Measurements from ENCODE around the gene NLRX1.
"Not testable (repeated sequence)": the region's sequence is repeated elsewhere in the genome, so short reads cannot be mapped to it uniquely, and the experiment has no call there.

The NLRX1 gene

GRCh38 chr11:119166368-119167076 lies 2.0 kb upstream of the NLRX1 start:
- no peak overlapping the region for H4K8ac ChIP-seq (ENCODE audit: low read depth, low read length)
- H3K9ac ChIP-seq (ENCODE audit: low read length) = no peak overlapping the region
- no peak overlapping the region for H4K5ac ChIP-seq (ENCODE audit: low read length)
- no peak overlapping the region for H3K18ac ChIP-seq (ENCODE audit: low read length)
- H2BK120ac ChIP-seq (ENCODE audit: low read depth, low read length) = no peak overlapping the region
- no peaks in the 10 kb centered on the region for H3K4me1 ChIP-seq (ENCODE audit: control insufficient read depth, low read depth, low read length)
- H2BK15ac ChIP-seq (replicated peaks; ENCODE audit: low read depth) = no peak overlapping the region
- no peaks in the 10 kb centered on the region for H3K27me3 ChIP-seq (ENCODE audit: insufficient read depth, low read length, poor library complexity)
- DNase-seq = no peak
- H3K56ac ChIP-seq (ENCODE audit: low read length) = no peak overlapping the region
- no peak overlapping the region for H3K4me2 ChIP-seq (ENCODE audit: low read length)
- no peaks in the 10 kb centered on the region for H3K36me3 ChIP-seq (ENCODE audit: control insufficient read depth, insufficient read depth, low read length)
- no peaks in the 10 kb centered on the region for H3K79me2 ChIP-seq (ENCODE audit: control insufficient read depth, insufficient read depth, low read length)
- no CpG with 5 or more reads among the region's 8 CpGs for WGBS (ENCODE audit: extremely low coverage, insufficient coverage, low lambda C conversion rate)
- no peaks in the 10 kb centered on the region for H3K79me1 ChIP-seq (ENCODE audit: low read length)
- H3K4me3 ChIP-seq (ENCODE audit: low read length) = no peak overlapping the region
- H2AK5ac ChIP-seq (ENCODE audit: low read length) = no peak overlapping the region
- H3K23ac ChIP-seq (ENCODE audit: low read length) = no peak overlapping the region
- no peak overlapping the region for H3K27ac ChIP-seq (ENCODE audit: low read depth, low read length)
- H3K4ac ChIP-seq (ENCODE audit: low read depth, low read length) = no peak overlapping the region
- no peak overlapping the region for H2BK5ac ChIP-seq (ENCODE audit: low read length)

GRCh38 chr11:119167077-119167458 lies 1.5 kb upstream of the NLRX1 start:
- H3K27me3 ChIP-seq (ENCODE audit: insufficient read depth, low read length, poor library complexity); H3K4me2 ChIP-seq (ENCODE audit: low read length); H3K4ac ChIP-seq (ENCODE audit: low read depth, low read length); H2BK5ac ChIP-seq (ENCODE audit: low read length); H3K4me3 ChIP-seq (ENCODE audit: low read length); H3K18ac ChIP-seq (ENCODE audit: low read length); H3K23ac ChIP-seq (ENCODE audit: low read length); H4K5ac ChIP-seq (ENCODE audit: low read length); H2BK120ac ChIP-seq (ENCODE audit: low read depth, low read length); H3K79me1 ChIP-seq (ENCODE audit: low read length); H3K9ac ChIP-seq (ENCODE audit: low read length); H4K8ac ChIP-seq (ENCODE audit: low read depth, low read length); H2AK5ac ChIP-seq (ENCODE audit: low read length); H3K56ac ChIP-seq (ENCODE audit: low read length); H3K79me2 ChIP-seq (ENCODE audit: control insufficient read depth, insufficient read depth, low read length); DNase-seq; H2BK15ac ChIP-seq (replicated peaks; ENCODE audit: low read depth); H3K27ac ChIP-seq (ENCODE audit: low read depth, low read length); H3K36me3 ChIP-seq (ENCODE audit: control insufficient read depth, insufficient read depth, low read length); H3K4me1 ChIP-seq (ENCODE audit: control insufficient read depth, low read depth, low read length): not testable (repeated sequence)
- no CpG with 5 or more reads among the region's 10 CpGs for WGBS (ENCODE audit: extremely low coverage, insufficient coverage, low lambda C conversion rate)

DNA sequence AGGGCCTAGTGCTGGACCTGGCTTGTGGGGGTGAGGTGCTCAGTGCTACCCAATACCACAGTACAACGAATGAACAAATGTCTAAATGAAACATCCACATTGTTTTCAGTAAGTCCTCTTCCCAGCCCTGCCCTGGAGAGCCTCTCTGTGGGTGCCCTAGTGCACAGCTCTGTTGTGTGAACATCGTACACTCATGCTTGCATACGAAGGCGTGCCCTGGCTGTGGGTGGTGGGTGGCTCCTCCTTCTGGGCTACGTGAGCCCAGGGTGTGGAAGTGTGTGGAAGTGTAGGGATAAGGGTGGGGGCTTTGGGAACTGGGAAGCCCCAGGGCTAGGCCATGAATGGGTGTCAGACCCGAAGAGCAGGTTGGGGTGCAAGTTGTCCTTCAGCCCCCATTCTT lies 592 bp upstream of the NLRX1 start:
- no peak overlapping the region for H2BK15ac ChIP-seq (replicated peaks; ENCODE audit: low read depth)
- no peak overlapping the region for H3K27ac ChIP-seq (ENCODE audit: low read depth, low read length)
- no peak overlapping the region for H2BK5ac ChIP-seq (ENCODE audit: low read length)
- H4K5ac ChIP-seq (ENCODE audit: low read length) = no peak overlapping the region
- no peak overlapping the region for H3K9ac ChIP-seq (ENCODE audit: low read length)
- H3K18ac ChIP-seq (ENCODE audit: low read length) = no peak overlapping the region
- no peaks in the 10 kb centered on the region for H3K79me2 ChIP-seq (ENCODE audit: control insufficient read depth, insufficient read depth, low read length)
- H3K27me3 ChIP-seq (ENCODE audit: insufficient read depth, low read length, poor library complexity) = no peaks in the 10 kb centered on the region
- no peak overlapping the region for H3K4me3 ChIP-seq (ENCODE audit: low read length)
- no peaks in the 10 kb centered on the region for H3K4me1 ChIP-seq (ENCODE audit: control insufficient read depth, low read depth, low read length)
- H3K23ac ChIP-seq (ENCODE audit: low read length) = no peak overlapping the region
- no peaks in the 10 kb centered on the region for H3K79me1 ChIP-seq (ENCODE audit: low read length)
- H2BK120ac ChIP-seq (ENCODE audit: low read depth, low read length) = no peak overlapping the region
- no CpG with 5 or more reads among the region's 6 CpGs for WGBS (ENCODE audit: extremely low coverage, insufficient coverage, low lambda C conversion rate)
- no peak overlapping the region for H3K4me2 ChIP-seq (ENCODE audit: low read length)
- no peak overlapping the region for H2AK5ac ChIP-seq (ENCODE audit: low read length)
- no peak overlapping the region for H4K8ac ChIP-seq (ENCODE audit: low read depth, low read length)
- no peak for DNase-seq
- H3K36me3 ChIP-seq (ENCODE audit: control insufficient read depth, insufficient read depth, low read length) = no peaks in the 10 kb centered on the region
- no peak overlapping the region for H3K4ac ChIP-seq (ENCODE audit: low read depth, low read length)
- no peak overlapping the region for H3K56ac ChIP-seq (ENCODE audit: low read length)

GRCh38 chr11:119169282-119169719 lies 776 bp downstream of the NLRX1 start:
- Histone ChIP-seq H3K79me2 (ENCODE audit: control insufficient read depth, insufficient read depth, low read length) (no peaks in the 10 kb centered on the region), H3K18ac (ENCODE audit: low read length) (peak overlapping the region; percentile 70), H3K4me3 (ENCODE audit: low read length) (peak overlapping the region; percentile 81), H3K27me3 (ENCODE audit: insufficient read depth, low read length, poor library complexity) (no peaks in the 10 kb centered on the region), H3K4me1 (ENCODE audit: control insufficient read depth, low read depth, low read length) (no peaks in the 10 kb centered on the region), H4K5ac (ENCODE audit: low read length) (no peak overlapping the region), H2BK5ac (ENCODE audit: low read length) (peak overlapping the region; percentile 78), H3K23ac (ENCODE audit: low read length) (peak overlapping the region; percentile 99), H3K27ac (ENCODE audit: low read depth, low read length) (peak overlapping the region; percentile 89), H3K56ac (ENCODE audit: low read length) (peak overlapping the region; percentile 97), H2BK120ac (ENCODE audit: low read depth, low read length) (no peak overlapping the region), H3K79me1 (ENCODE audit: low read length) (no peaks in the 10 kb centered on the region), H3K36me3 (ENCODE audit: control insufficient read depth, insufficient read depth, low read length) (no peaks in the 10 kb centered on the region), H2BK15ac (replicated peaks; ENCODE audit: low read depth) (no peak overlapping the region), H4K8ac (ENCODE audit: low read depth, low read length) (no peak overlapping the region), H3K4ac (ENCODE audit: low read depth, low read length) (peak overlapping the region; percentile 61), H3K9ac (ENCODE audit: low read length) (peak overlapping the region; percentile 95), H3K4me2 (ENCODE audit: low read length) (peak overlapping the region; percentile 85), H2AK5ac (ENCODE audit: low read length) (no peak overlapping the region)
- WGBS (ENCODE audit: extremely low coverage, insufficient coverage, low lambda C conversion rate) = no CpG with 5 or more reads among the region's 15 CpGs
- DNase-seq = peak; percentile 98

DNA sequence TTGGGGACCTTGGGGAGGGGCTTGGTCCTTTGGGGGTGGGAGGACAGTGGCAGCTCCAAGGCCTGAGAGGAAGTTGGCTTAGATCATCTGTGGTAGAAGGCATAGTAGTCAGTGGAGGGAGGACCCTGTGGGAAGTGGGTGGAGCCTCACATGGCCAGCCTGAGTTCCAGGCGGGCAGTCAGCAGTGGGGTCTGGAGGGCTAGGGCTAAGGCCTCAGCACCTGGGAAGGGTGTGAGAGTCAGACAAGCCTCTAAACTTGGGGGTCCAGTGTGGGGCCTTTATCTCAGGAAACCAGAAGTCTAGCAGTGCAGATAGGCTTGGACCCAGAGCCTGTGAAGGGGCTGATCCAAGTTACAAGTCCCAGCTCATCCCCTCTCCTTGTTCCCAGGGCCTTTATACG lies 4.0 kb downstream of the NLRX1 start:
- Histone ChIP-seq H2BK5ac (ENCODE audit: low read length) (no peak overlapping the region), H3K18ac (ENCODE audit: low read length) (no peak overlapping the region), H3K27me3 (ENCODE audit: insufficient read depth, low read length, poor library complexity) (no peaks in the 10 kb centered on the region), H3K4me3 (ENCODE audit: low read length) (no peak overlapping the region), H4K5ac (ENCODE audit: low read length) (no peak overlapping the region), H3K36me3 (ENCODE audit: control insufficient read depth, insufficient read depth, low read length) (no peaks in the 10 kb centered on the region), H3K4me1 (ENCODE audit: control insufficient read depth, low read depth, low read length) (no peaks in the 10 kb centered on the region), H3K56ac (ENCODE audit: low read length) (no peak overlapping the region), H3K79me2 (ENCODE audit: control insufficient read depth, insufficient read depth, low read length) (no peaks in the 10 kb centered on the region), H2BK120ac (ENCODE audit: low read depth, low read length) (no peak overlapping the region), H3K79me1 (ENCODE audit: low read length) (no peaks in the 10 kb centered on the region), H4K8ac (ENCODE audit: low read depth, low read length) (no peak overlapping the region), H3K4ac (ENCODE audit: low read depth, low read length) (no peak overlapping the region), H2AK5ac (ENCODE audit: low read length) (no peak overlapping the region), H3K9ac (ENCODE audit: low read length) (no peak overlapping the region), H3K4me2 (ENCODE audit: low read length) (no peak overlapping the region), H3K23ac (ENCODE audit: low read length) (no peak overlapping the region), H2BK15ac (replicated peaks; ENCODE audit: low read depth) (no peak overlapping the region), H3K27ac (ENCODE audit: low read depth, low read length) (no peak overlapping the region)
- DNase-seq = peak; percentile 23
- WGBS (ENCODE audit: extremely low coverage, insufficient coverage, low lambda C conversion rate) = no CpG with 5 or more reads among the region's 2 CpGs

DNA sequence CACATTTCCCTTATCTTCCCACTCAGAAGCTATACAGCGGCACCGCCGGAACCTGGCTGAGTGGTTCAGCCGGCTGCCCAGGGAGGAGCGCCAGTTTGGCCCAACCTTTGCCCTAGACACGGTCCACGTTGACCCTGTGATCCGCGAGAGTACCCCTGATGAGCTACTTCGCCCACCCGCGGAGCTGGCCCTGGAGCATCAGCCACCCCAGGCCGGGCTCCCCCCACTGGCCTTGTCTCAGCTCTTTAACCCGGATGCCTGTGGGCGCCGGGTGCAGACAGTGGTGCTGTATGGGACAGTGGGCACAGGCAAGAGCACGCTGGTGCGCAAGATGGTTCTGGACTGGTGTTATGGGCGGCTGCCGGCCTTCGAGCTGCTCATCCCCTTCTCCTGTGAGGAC lies 4.9 kb downstream of the NLRX1 start:
- no CpG with 5 or more reads among the region's 21 CpGs for WGBS (ENCODE audit: extremely low coverage, insufficient coverage, low lambda C conversion rate)

More for the DNA sequence above, 4.9 kb downstream of the NLRX1 start:
- Histone ChIP-seq H3K18ac (ENCODE audit: low read length) (no peak overlapping the region), H3K4ac (ENCODE audit: low read depth, low read length) (no peak overlapping the region), H2BK120ac (ENCODE audit: low read depth, low read length) (no peak overlapping the region), H3K79me2 (ENCODE audit: control insufficient read depth, insufficient read depth, low read length) (no peaks in the 10 kb centered on the region), H3K27ac (ENCODE audit: low read depth, low read length) (no peak overlapping the region), H3K9ac (ENCODE audit: low read length) (no peak overlapping the region), H2BK15ac (replicated peaks; ENCODE audit: low read depth) (no peak overlapping the region), H4K5ac (ENCODE audit: low read length) (no peak overlapping the region), H3K56ac (ENCODE audit: low read length) (no peak overlapping the region), H3K4me3 (ENCODE audit: low read length) (no peak overlapping the region), H3K36me3 (ENCODE audit: control insufficient read depth, insufficient read depth, low read length) (no peaks in the 10 kb centered on the region), H3K4me1 (ENCODE audit: control insufficient read depth, low read depth, low read length) (no peaks in the 10 kb centered on the region), H3K4me2 (ENCODE audit: low read length) (no peak overlapping the region), H3K79me1 (ENCODE audit: low read length) (no peaks in the 10 kb centered on the region), H4K8ac (ENCODE audit: low read depth, low read length) (no peak overlapping the region), H2AK5ac (ENCODE audit: low read length) (no peak overlapping the region), H2BK5ac (ENCODE audit: low read length) (no peak overlapping the region), H3K23ac (ENCODE audit: low read length) (no peak overlapping the region), H3K27me3 (ENCODE audit: insufficient read depth, low read length, poor library complexity) (no peaks in the 10 kb centered on the region)
- no peak for DNase-seq
